ENCODE data around the gene SUN1.

DNA sequence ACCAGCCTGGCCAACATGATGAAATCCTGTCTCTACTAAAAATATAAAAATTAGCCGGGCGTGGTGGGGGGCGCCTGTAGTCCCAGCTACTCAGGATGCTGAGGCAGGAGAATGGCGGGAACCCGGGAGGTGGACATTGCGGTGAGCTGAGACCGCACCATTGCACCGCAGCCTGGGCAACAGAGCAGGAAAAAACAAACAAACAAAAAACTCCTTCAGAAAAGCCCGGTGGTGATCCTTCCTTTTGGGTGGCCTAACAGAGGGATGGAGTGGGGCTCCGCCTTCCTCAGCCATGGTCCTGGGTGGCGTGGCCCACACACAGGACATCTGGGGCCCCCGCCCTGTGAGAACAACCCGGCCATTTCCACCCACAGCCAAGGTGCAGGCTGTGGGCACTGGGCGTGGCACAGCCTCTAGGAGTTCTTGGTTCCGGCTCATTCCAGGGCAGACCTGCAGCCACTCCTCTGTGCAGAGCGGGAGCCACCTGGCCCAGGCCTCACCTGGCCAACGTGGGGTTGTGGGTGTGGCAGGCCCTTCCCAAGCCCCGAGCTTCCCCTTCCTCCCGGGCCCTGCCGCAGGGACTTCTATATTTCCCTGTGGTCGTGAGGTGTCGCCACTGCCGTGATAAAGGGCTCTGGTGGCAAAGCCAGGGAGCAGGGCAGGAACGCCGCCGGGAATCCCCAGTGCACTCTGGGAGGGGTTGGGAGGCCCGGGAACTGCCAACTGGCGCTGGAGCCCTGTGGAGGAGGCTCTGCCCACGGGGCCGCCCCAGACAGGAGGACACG, 81.7 kb downstream of the SUN1 start:
- no peak for TF ChIP-seq TAF1 (IDR thresholded peaks at IDR 0.05; ENCODE audit: low read depth, low read length)
- TF ChIP-seq POLR2A (IDR thresholded peaks at IDR 0.05; ENCODE audit: low read depth, low read length), result no peak
- TF ChIP-seq PAX5 (IDR thresholded peaks at IDR 0.05; ENCODE audit: insufficient read depth, low read length, severe bottlenecking), result no peak
- no peak for TF ChIP-seq POU2F2 (IDR thresholded peaks at IDR 0.05; ENCODE audit: low read depth, low read length)
